Measurements from ENCODE around the gene VAX1.

VAX1 gene

GRCh38 chr10:117158297-117158696, 20.2 kb upstream of the VAX1 start:
- peaks cover 0 to 11% (median 4%) of the 10 kb centered on the region in 4 experiments for H3K4me1 ChIP-seq (ENCODE audit: control extremely low read depth in 1 of 4, control insufficient read depth in 4 of 4, insufficient read depth in 4 of 4, low read length in 3 of 4)
- peaks cover 33 to 99% (median 61%) of the 10 kb centered on the region in 5 experiments for H3K27me3 ChIP-seq (replicated peaks in 2 of 5; ENCODE audit: control insufficient read depth in 4 of 5, insufficient read depth in 5 of 5, low read length in 4 of 5)
- H3K4me3 ChIP-seq (ENCODE audit: control insufficient read depth in 1 of 7, extremely low read depth in 1 of 7, insufficient read depth in 4 of 7, low read depth in 2 of 7, low read length in 6 of 7): no peak overlapping the region
- no peak for DNase-seq
- ChIA-PET POLR2A (no interaction called here), CTCF (interaction anchor here (0.9 to 3.3 kb wide), 8 partner anchors 9 to 371 kb away, joined by 3 to 25 read pairs (median 4); no protein-coding TSS in a partner anchor)
- H3K9me3 ChIP-seq (ENCODE audit: control extremely low read depth in 1 of 5, control insufficient read depth in 4 of 5, insufficient read depth in 2 of 5, low read depth in 1 of 5, low read length in 4 of 5): no peaks in the 10 kb centered on the region
- H3K36me3 ChIP-seq (ENCODE audit: control insufficient read depth in 4 of 4, insufficient read depth in 4 of 4, low read length in 3 of 4): no peaks in the 10 kb centered on the region
- 58% methylated on average over 2 of the region's 2 CpGs for WGBS (ENCODE audit: insufficient coverage)
- H3K27ac ChIP-seq (ENCODE audit: insufficient read depth in 1 of 2, low read depth in 1 of 2, low read length in 2 of 2, poor library complexity in 1 of 2, severe bottlenecking in 2 of 2): no peak overlapping the region

GRCh38 chr10:117152668-117153067, 14.6 kb upstream of the VAX1 start:
- no peak overlapping the region for H3K27ac ChIP-seq (ENCODE audit: insufficient read depth in 1 of 2, low read depth in 1 of 2, low read length in 2 of 2, poor library complexity in 1 of 2, severe bottlenecking in 2 of 2)
- peaks cover 11 to 93% (median 29%) of the 10 kb centered on the region in 5 experiments for H3K27me3 ChIP-seq (replicated peaks in 2 of 5; ENCODE audit: control insufficient read depth in 4 of 5, insufficient read depth in 5 of 5, low read length in 4 of 5)
- no peaks in the 10 kb centered on the region for H3K36me3 ChIP-seq (ENCODE audit: control insufficient read depth in 4 of 4, insufficient read depth in 4 of 4, low read length in 3 of 4)
- H3K4me1 ChIP-seq (ENCODE audit: control extremely low read depth in 1 of 4, control insufficient read depth in 4 of 4, insufficient read depth in 4 of 4, low read length in 3 of 4): no peaks in the 10 kb centered on the region
- 42% methylated on average over 3 of the region's 3 CpGs for WGBS (ENCODE audit: insufficient coverage)
- CTCF ChIA-PET: no interaction called here
- H3K4me3 ChIP-seq (ENCODE audit: control insufficient read depth in 1 of 7, extremely low read depth in 1 of 7, insufficient read depth in 4 of 7, low read depth in 2 of 7, low read length in 6 of 7): no peak overlapping the region
- no peaks in the 10 kb centered on the region for H3K9me3 ChIP-seq (ENCODE audit: control extremely low read depth in 1 of 5, control insufficient read depth in 4 of 5, insufficient read depth in 2 of 5, low read depth in 1 of 5, low read length in 4 of 5)
- POLR2A ChIA-PET: no interaction called here
- no peak for DNase-seq

GRCh38 chr10:117148284-117148683, 10.2 kb upstream of the VAX1 start:
- Histone ChIP-seq H3K9me3 (ENCODE audit: control extremely low read depth in 1 of 5, control insufficient read depth in 4 of 5, insufficient read depth in 2 of 5, low read depth in 1 of 5, low read length in 4 of 5) (peaks cover 0 to 15% (median 11%) of the 10 kb centered on the region in 5 experiments), H3K4me1 (ENCODE audit: control extremely low read depth in 1 of 4, control insufficient read depth in 4 of 4, insufficient read depth in 4 of 4, low read length in 3 of 4) (no peaks in the 10 kb centered on the region), H3K4me3 (ENCODE audit: control insufficient read depth in 1 of 7, extremely low read depth in 1 of 7, insufficient read depth in 4 of 7, low read depth in 2 of 7, low read length in 6 of 7) (no peak overlapping the region), H3K36me3 (ENCODE audit: control insufficient read depth in 4 of 4, insufficient read depth in 4 of 4, low read length in 3 of 4) (no peaks in the 10 kb centered on the region), H3K27ac (ENCODE audit: insufficient read depth in 1 of 2, low read depth in 1 of 2, low read length in 2 of 2, poor library complexity in 1 of 2, severe bottlenecking in 2 of 2) (no peak overlapping the region), H3K27me3 (replicated peaks in 2 of 5; ENCODE audit: control insufficient read depth in 4 of 5, insufficient read depth in 5 of 5, low read length in 4 of 5) (peaks cover 11 to 92% (median 34%) of the 10 kb centered on the region in 5 experiments)
- ChIA-PET POLR2A (no interaction called here), CTCF (interaction anchor here (1.2 to 2.4 kb wide), 3 partner anchors 16 to 22 kb away, joined by 3 to 11 read pairs (median 5); no protein-coding TSS in a partner anchor)
- no peak for DNase-seq
- 83% methylated on average over 2 of the region's 3 CpGs for WGBS (ENCODE audit: insufficient coverage)

- WGBS (ENCODE audit: insufficient coverage): 75% methylated on average over 4 of the region's 4 CpGs
Observed at GRCh38 chr10:117145019-117145418, 6.9 kb upstream of the VAX1 start.

GRCh38 chr10:117143103-117143823, 5.2 kb upstream of the VAX1 start:
- no peak overlapping the region for H3K27ac ChIP-seq (ENCODE audit: insufficient read depth in 1 of 2, low read depth in 1 of 2, low read length in 2 of 2, poor library complexity in 1 of 2, severe bottlenecking in 2 of 2)
- H3K9me3 ChIP-seq (ENCODE audit: control extremely low read depth in 1 of 5, control insufficient read depth in 4 of 5, insufficient read depth in 2 of 5, low read depth in 1 of 5, low read length in 4 of 5): peaks cover 0 to 15% (median 11%) of the 10 kb centered on the region in 5 experiments
- ChIA-PET CTCF (interaction anchor here (1.0 kb wide), 1 partner anchor 15 kb away, joined by 4 read pairs; no protein-coding TSS in a partner anchor), POLR2A (interaction anchor here (0.6 kb wide), 1 partner anchor 135 kb away, joined by 3 read pairs; no protein-coding TSS in a partner anchor)
- H3K4me1 ChIP-seq (ENCODE audit: control extremely low read depth in 1 of 4, control insufficient read depth in 4 of 4, insufficient read depth in 4 of 4, low read length in 3 of 4): peaks cover 0 to 6% (median 2%) of the 10 kb centered on the region in 4 experiments
- WGBS (ENCODE audit: insufficient coverage): 62% methylated on average over 3 of the region's 5 CpGs
- no peak overlapping the region for H3K4me3 ChIP-seq (ENCODE audit: control insufficient read depth in 1 of 7, extremely low read depth in 1 of 7, insufficient read depth in 4 of 7, low read depth in 2 of 7, low read length in 6 of 7)
- H3K36me3 ChIP-seq (ENCODE audit: control insufficient read depth in 4 of 4, insufficient read depth in 4 of 4, low read length in 3 of 4): no peaks in the 10 kb centered on the region
- no peak for DNase-seq
- H3K27me3 ChIP-seq (replicated peaks in 2 of 5; ENCODE audit: control insufficient read depth in 4 of 5, insufficient read depth in 5 of 5, low read length in 4 of 5): peaks cover 21 to 96% (median 57%) of the 10 kb centered on the region in 5 experiments

More at GRCh38 chr10:117145019-117145418, 6.9 kb upstream of the VAX1 start:
- DNase-seq: no peak
- Histone ChIP-seq H3K36me3 (ENCODE audit: control insufficient read depth in 4 of 4, insufficient read depth in 4 of 4, low read length in 3 of 4) (no peaks in the 10 kb centered on the region), H3K27ac (ENCODE audit: insufficient read depth in 1 of 2, low read depth in 1 of 2, low read length in 2 of 2, poor library complexity in 1 of 2, severe bottlenecking in 2 of 2) (no peak overlapping the region), H3K9me3 (ENCODE audit: control extremely low read depth in 1 of 5, control insufficient read depth in 4 of 5, insufficient read depth in 2 of 5, low read depth in 1 of 5, low read length in 4 of 5) (peaks cover 0 to 15% (median 11%) of the 10 kb centered on the region in 5 experiments), H3K4me3 (ENCODE audit: control insufficient read depth in 1 of 7, extremely low read depth in 1 of 7, insufficient read depth in 4 of 7, low read depth in 2 of 7, low read length in 6 of 7) (no peak overlapping the region), H3K27me3 (replicated peaks in 2 of 5; ENCODE audit: control insufficient read depth in 4 of 5, insufficient read depth in 5 of 5, low read length in 4 of 5) (peaks cover 14 to 98% (median 58%) of the 10 kb centered on the region in 5 experiments), H3K4me1 (ENCODE audit: control extremely low read depth in 1 of 4, control insufficient read depth in 4 of 4, insufficient read depth in 4 of 4, low read length in 3 of 4) (peaks cover 0 to 3% (median under 1%) of the 10 kb centered on the region in 4 experiments)
- POLR2A ChIA-PET: no interaction called here
- CTCF ChIA-PET: interaction anchor here (1.0 to 1.9 kb wide), 2 partner anchors 14 to 22 kb away, joined by 5 to 10 read pairs; no protein-coding TSS in a partner anchor

GRCh38 chr10:117140525-117140902, 2.4 kb upstream of the VAX1 start:
- no peak for DNase-seq
- peaks cover 19 to 98% (median 61%) of the 10 kb centered on the region in 5 experiments for H3K27me3 ChIP-seq (replicated peaks in 2 of 5; ENCODE audit: control insufficient read depth in 4 of 5, insufficient read depth in 5 of 5, low read length in 4 of 5)
- POLR2A ChIA-PET: no interaction called here
- no peak overlapping the region for H3K27ac ChIP-seq (ENCODE audit: insufficient read depth in 1 of 2, low read depth in 1 of 2, low read length in 2 of 2, poor library complexity in 1 of 2, severe bottlenecking in 2 of 2)
- no peak overlapping the region for H3K4me3 ChIP-seq (ENCODE audit: control insufficient read depth in 1 of 7, extremely low read depth in 1 of 7, insufficient read depth in 4 of 7, low read depth in 2 of 7, low read length in 6 of 7)
- CTCF ChIA-PET: interaction anchor here (0.9 to 1.1 kb wide), 2 partner anchors 10 to 24 kb away, joined by 3 read pairs; no protein-coding TSS in a partner anchor
- H3K36me3 ChIP-seq (ENCODE audit: control insufficient read depth in 4 of 4, insufficient read depth in 4 of 4, low read length in 3 of 4): no peaks in the 10 kb centered on the region
- 1% methylated on average over 12 of the region's 23 CpGs for WGBS (ENCODE audit: insufficient coverage)
- peaks cover 0 to 23% (median 12%) of the 10 kb centered on the region in 4 experiments for H3K4me1 ChIP-seq (ENCODE audit: control extremely low read depth in 1 of 4, control insufficient read depth in 4 of 4, insufficient read depth in 4 of 4, low read length in 3 of 4)
- peaks cover 0 to 13% (median 11%) of the 10 kb centered on the region in 5 experiments for H3K9me3 ChIP-seq (ENCODE audit: control extremely low read depth in 1 of 5, control insufficient read depth in 4 of 5, insufficient read depth in 2 of 5, low read depth in 1 of 5, low read length in 4 of 5)
